ENCODE results near the gene CTDSPL.

CTDSPL gene

GRCh38 chr3:37973246-37974054 is 111.8 kb downstream of the CTDSPL start:
- DNase-seq: no peak
- TF ChIP-seq POLR2A (IDR thresholded peaks at IDR 0.05; ENCODE audit: low read length) (no peak), GATA1 (IDR thresholded peaks at IDR 0.05; ENCODE audit: low read depth, low read length) (no peak)

GRCh38 chr3:37974121-37975083 is 112.7 kb downstream of the CTDSPL start:
- TF ChIP-seq POLR2A (IDR thresholded peaks at IDR 0.05; ENCODE audit: low read length) (no peak), GATA1 (IDR thresholded peaks at IDR 0.05; ENCODE audit: low read depth, low read length) (no peak)
- peak; percentile 67 to 81 for DNase-seq

GRCh38 chr3:37979541-37980461 is 118.1 kb downstream of the CTDSPL start:
- TF ChIP-seq GATA1 (IDR thresholded peaks at IDR 0.05; ENCODE audit: low read depth, low read length) (no peak), POLR2A (IDR thresholded peaks at IDR 0.05; ENCODE audit: low read length) (no peak)
- DNase-seq: no peak

- TF ChIP-seq GATA1 (IDR thresholded peaks at IDR 0.05; ENCODE audit: low read depth, low read length): no peak
- no peak for TF ChIP-seq POLR2A (IDR thresholded peaks at IDR 0.05; ENCODE audit: low read length)
Observed at GRCh38 chr3:37980462-37981347, 119.0 kb downstream of the CTDSPL start.

GRCh38 chr3:37981348-37981664 is 119.6 kb downstream of the CTDSPL start:
- TF ChIP-seq POLR2A (IDR thresholded peaks at IDR 0.05; ENCODE audit: low read length) (no peak), GATA1 (IDR thresholded peaks at IDR 0.05; ENCODE audit: low read depth, low read length) (no peak)
- DNase-seq: no peak

More at GRCh38 chr3:37980462-37981347, 119.0 kb downstream of the CTDSPL start:
- DNase-seq: no peak

GRCh38 chr3:37982331-37982730 is 120.7 kb downstream of the CTDSPL start:
- TF ChIP-seq POLR2A (IDR thresholded peaks at IDR 0.05; ENCODE audit: low read length) (no peak), GATA1 (IDR thresholded peaks at IDR 0.05; ENCODE audit: low read depth, low read length) (no peak)
- DNase-seq: no peak

GRCh38 chr3:37984051-37984450 is 122.4 kb downstream of the CTDSPL start:
- DNase-seq: no peak
- TF ChIP-seq POLR2A (IDR thresholded peaks at IDR 0.05; ENCODE audit: low read length) (no peak), GATA1 (IDR thresholded peaks at IDR 0.05; ENCODE audit: low read depth, low read length) (no peak)

GRCh38 chr3:37984596-37984995 is 122.9 kb downstream of the CTDSPL start:
- TF ChIP-seq POLR2A (IDR thresholded peaks at IDR 0.05; ENCODE audit: low read length) (no peak), GATA1 (IDR thresholded peaks at IDR 0.05; ENCODE audit: low read depth, low read length) (no peak)
- DNase-seq: no peak

- TF ChIP-seq GATA1 (IDR thresholded peaks at IDR 0.05; ENCODE audit: low read depth, low read length) (no peak), POLR2A (IDR thresholded peaks at IDR 0.05; ENCODE audit: low read length) (no peak)
- no peak for DNase-seq
Observed at GRCh38 chr3:37985637-37986320, 124.1 kb downstream of the CTDSPL start.

GRCh38 chr3:37986479-37987314 is 125.0 kb downstream of the CTDSPL start:
- DNase-seq: peak; percentile 44 to 74
- no peak for TF ChIP-seq GATA1 (IDR thresholded peaks at IDR 0.05; ENCODE audit: low read depth, low read length)
- TF ChIP-seq POLR2A (IDR thresholded peaks at IDR 0.05; ENCODE audit: low read length): no peak

- TF ChIP-seq GATA1 (IDR thresholded peaks at IDR 0.05; ENCODE audit: low read depth, low read length): no peak
- no peak for DNase-seq
Observed at GRCh38 chr3:37987315-37987697, 125.6 kb downstream of the CTDSPL start.
